HG02981 (cell line): ENCODE measurements around the gene RAB3IP.
"Not testable (repeated sequence)": the region's sequence is repeated elsewhere in the genome, so short reads cannot be mapped to it uniquely, and the experiment has no call there.

Experiments
- ATAC-seq: cut with Tn5 transposase; IDR thresholded peaks from one replicate; pipeline ENCODE4 v1.9.1; 2021; ENCODE audit warnings: mild to moderate bottlenecking, moderate library complexity; ENCODE audit not compliant: unreplicated experiment

RAB3IP gene

GRCh38 chr12:69755302-69755701, 16.6 kb downstream of the RAB3IP start:
- ATAC-seq, result no peak

- ATAC-seq, result no peak
Measured at GRCh38 chr12:69756088-69756755, 17.6 kb downstream of the RAB3IP start.

- no peak for ATAC-seq
Measured at GRCh38 chr12:69758105-69758504, 19.4 kb downstream of the RAB3IP start.

- not testable (repeated sequence) for ATAC-seq
Measured at GRCh38 chr12:69759581-69759980, 20.9 kb downstream of the RAB3IP start.

GRCh38 chr12:69765515-69765914, 26.9 kb downstream of the RAB3IP start:
- no peak for ATAC-seq

- no peak for ATAC-seq
Measured at GRCh38 chr12:69766260-69766659, 27.6 kb downstream of the RAB3IP start.

- ATAC-seq, result no peak
Measured at GRCh38 chr12:69779928-69780327, 41.3 kb downstream of the RAB3IP start.

- ATAC-seq, result no peak
Measured at GRCh38 chr12:69783365-69783764, 44.7 kb downstream of the RAB3IP start.

GRCh38 chr12:69789351-69789750, 50.7 kb downstream of the RAB3IP start:
- ATAC-seq, result no peak

- ATAC-seq, result no peak
Measured at GRCh38 chr12:69792533-69792932, 53.9 kb downstream of the RAB3IP start.

- not testable (repeated sequence) for ATAC-seq
Measured at GRCh38 chr12:69807101-69807897, 68.6 kb downstream of the RAB3IP start.

- ATAC-seq, result no peak
Measured at GRCh38 chr12:69810870-69811498, 72.3 kb downstream of the RAB3IP start.

GRCh38 chr12:69816082-69816481, 77.4 kb downstream of the RAB3IP start:
- ATAC-seq, result no peak

GRCh38 chr12:69821032-69821455, 82.4 kb downstream of the RAB3IP start:
- no peak for ATAC-seq

GRCh38 chr12:69821456-69822159, 82.9 kb downstream of the RAB3IP start:
- ATAC-seq, result no peak

GRCh38 chr12:69822201-69822860, 83.7 kb downstream of the RAB3IP start:
- no peak for ATAC-seq

GRCh38 chr12:69824028-69824427, 85.4 kb downstream of the RAB3IP start:
- ATAC-seq, result no peak

- no peak for ATAC-seq
Measured at GRCh38 chr12:69824966-69825560, 86.4 kb downstream of the RAB3IP start, which contains the start of gene MYRFL. TSS of gene MYRFL (plus strand) at chr12:69825227. CDS start at chr12:69825518, 291 bp downstream.

GRCh38 chr12:69828897-69829296, 90.2 kb downstream of the RAB3IP start:
- no peak for ATAC-seq

- ATAC-seq, result no peak
Measured at GRCh38 chr12:69833696-69834095, 95.0 kb downstream of the RAB3IP start.
